Measurements from ENCODE around the gene UBAC2.

UBAC2 gene

GRCh38 chr13:99256283-99256682 is 55.6 kb downstream of the UBAC2 start:
- H3K36me3 ChIP-seq (ENCODE audit: insufficient read depth, low read length), result peaks cover 46% of the 10 kb centered on the region

GRCh38 chr13:99256709-99257108 is 56.1 kb downstream of the UBAC2 start:
- no peak overlapping the region for H2AFZ ChIP-seq (ENCODE audit: low read depth, low read length)
- H3K27me3 ChIP-seq (ENCODE audit: insufficient read depth, low read length, poor library complexity), result no peaks in the 10 kb centered on the region
- 0 out of 2 replicates have a peak, but pooled peaks cover 2% of the 10 kb centered on the region for H3K4me1 ChIP-seq (ENCODE audit: insufficient read depth, low read length)
- H3K36me3 ChIP-seq (ENCODE audit: insufficient read depth, low read length), result peaks cover 43% of the 10 kb centered on the region
- no peak overlapping the region for H3K9ac ChIP-seq (ENCODE audit: low read depth, low read length)
- no peak overlapping the region for H3K4me3 ChIP-seq (ENCODE audit: low read depth in 1 of 2, low read length in 2 of 2)
- H3K79me2 ChIP-seq (ENCODE audit: insufficient read depth, low read length), result peaks cover 3% of the 10 kb centered on the region; the same call in 1 of the 2 replicates
- H3K27ac ChIP-seq (ENCODE audit: low read length), result no peak overlapping the region
- no peaks in the 10 kb centered on the region for H3K9me3 ChIP-seq (ENCODE audit: insufficient read depth, low read length, severe bottlenecking)
- H3K4me2 ChIP-seq (ENCODE audit: insufficient read depth, low read length), result no peak overlapping the region
- DNase-seq (no peak), ATAC-seq (ENCODE audit: insufficient read depth, low read depth) (no peak)
- 0 out of 2 replicates have a peak, but pooled peaks cover 3% of the 10 kb centered on the region for H4K20me1 ChIP-seq (ENCODE audit: insufficient read depth, low read length)
- TF ChIP-seq CTCF (IDR thresholded peaks at IDR 0.05; ENCODE audit: borderline replicate concordance, extremely low read depth, low read length, poor library complexity, severe bottlenecking) (no peak), EZH2 (IDR thresholded peaks at IDR 0.05; ENCODE audit: borderline replicate concordance, low read depth, low read length, severe bottlenecking) (no peak)

More at GRCh38 chr13:99256283-99256682, 55.6 kb downstream of the UBAC2 start:
- no peaks in the 10 kb centered on the region for H3K27me3 ChIP-seq (ENCODE audit: insufficient read depth, low read length, poor library complexity)
- H3K9me3 ChIP-seq (ENCODE audit: insufficient read depth, low read length, severe bottlenecking), result no peaks in the 10 kb centered on the region
- DNase-seq (no peak), ATAC-seq (ENCODE audit: insufficient read depth, low read depth) (no peak)
- H3K4me3 ChIP-seq (ENCODE audit: low read depth in 1 of 2, low read length in 2 of 2), result no peak overlapping the region
- TF ChIP-seq EZH2 (IDR thresholded peaks at IDR 0.05; ENCODE audit: borderline replicate concordance, low read depth, low read length, severe bottlenecking) (no peak), CTCF (IDR thresholded peaks at IDR 0.05; ENCODE audit: borderline replicate concordance, extremely low read depth, low read length, poor library complexity, severe bottlenecking) (no peak)
- H3K4me1 ChIP-seq (ENCODE audit: insufficient read depth, low read length), result 0 out of 2 replicates have a peak, but pooled peaks cover 2% of the 10 kb centered on the region
- H3K4me2 ChIP-seq (ENCODE audit: insufficient read depth, low read length), result no peak overlapping the region
- H2AFZ ChIP-seq (ENCODE audit: low read depth, low read length), result no peak overlapping the region
- no peak overlapping the region for H3K9ac ChIP-seq (ENCODE audit: low read depth, low read length)
- H3K79me2 ChIP-seq (ENCODE audit: insufficient read depth, low read length), result peaks cover 6% of the 10 kb centered on the region
- H3K27ac ChIP-seq (ENCODE audit: low read length), result no peak overlapping the region
- H4K20me1 ChIP-seq (ENCODE audit: insufficient read depth, low read length), result 0 out of 2 replicates have a peak, but pooled peaks cover 3% of the 10 kb centered on the region

- no peak for ATAC-seq (ENCODE audit: insufficient read depth, low read depth)
- peaks cover 3% of the 10 kb centered on the region; the same call in 1 of the 2 replicates for H3K79me2 ChIP-seq (ENCODE audit: insufficient read depth, low read length)
- no peaks in the 10 kb centered on the region for H3K27me3 ChIP-seq (ENCODE audit: insufficient read depth, low read length, poor library complexity)
- DNase-seq, result no peak
- H3K36me3 ChIP-seq (ENCODE audit: insufficient read depth, low read length), result peaks cover 37% of the 10 kb centered on the region
- 0 out of 2 replicates have a peak, but pooled peaks cover 2% of the 10 kb centered on the region for H3K4me1 ChIP-seq (ENCODE audit: insufficient read depth, low read length)
- no peak overlapping the region for H3K4me2 ChIP-seq (ENCODE audit: insufficient read depth, low read length)
- no peak overlapping the region for H2AFZ ChIP-seq (ENCODE audit: low read depth, low read length)
- H3K9ac ChIP-seq (ENCODE audit: low read depth, low read length), result no peak overlapping the region
- TF ChIP-seq EZH2 (IDR thresholded peaks at IDR 0.05; ENCODE audit: borderline replicate concordance, low read depth, low read length, severe bottlenecking) (no peak), CTCF (IDR thresholded peaks at IDR 0.05; ENCODE audit: borderline replicate concordance, extremely low read depth, low read length, poor library complexity, severe bottlenecking) (no peak)
- H3K4me3 ChIP-seq (ENCODE audit: low read depth in 1 of 2, low read length in 2 of 2), result no peak overlapping the region
- no peak overlapping the region for H3K27ac ChIP-seq (ENCODE audit: low read length)
- no peaks in the 10 kb centered on the region for H3K9me3 ChIP-seq (ENCODE audit: insufficient read depth, low read length, severe bottlenecking)
- no peaks in the 10 kb centered on the region for H4K20me1 ChIP-seq (ENCODE audit: insufficient read depth, low read length)
Observed at GRCh38 chr13:99257291-99257690, 56.6 kb downstream of the UBAC2 start.

Data from DND-41 (cell line).